PFSK-1 (cell line): ENCODE data around the gene DDO.

Experiments used
- FOXP2 ChIP-seq: optimal IDR thresholded peaks from 2 replicates; pipeline ENCODE3; 2011; ENCODE audit warnings: borderline replicate concordance, control low read depth, inconsistent platforms; ENCODE audit not compliant: insufficient read depth; ENCODE audit errors: extremely low read length, extremely low read depth
- POLR2AphosphoS5 ChIP-seq: IDR thresholded peaks from 2 replicates; pipeline ENCODE4 v1.6.1; 2012; ENCODE audit warnings: low read depth, mild to moderate bottlenecking, control low read depth, low read length, moderate library complexity
- SIN3A ChIP-seq: IDR thresholded peaks from 2 replicates; pipeline ENCODE4 v1.6.1; 2012; ENCODE audit warnings: mild to moderate bottlenecking, low read length, moderate library complexity, borderline replicate concordance; ENCODE audit not compliant: insufficient read depth
- TAF1 ChIP-seq: IDR thresholded peaks from 2 replicates; pipeline ENCODE4 v1.6.1; 2012; ENCODE audit warnings: low read length, control low read depth, borderline replicate concordance; ENCODE audit not compliant: insufficient read depth

DNA sequence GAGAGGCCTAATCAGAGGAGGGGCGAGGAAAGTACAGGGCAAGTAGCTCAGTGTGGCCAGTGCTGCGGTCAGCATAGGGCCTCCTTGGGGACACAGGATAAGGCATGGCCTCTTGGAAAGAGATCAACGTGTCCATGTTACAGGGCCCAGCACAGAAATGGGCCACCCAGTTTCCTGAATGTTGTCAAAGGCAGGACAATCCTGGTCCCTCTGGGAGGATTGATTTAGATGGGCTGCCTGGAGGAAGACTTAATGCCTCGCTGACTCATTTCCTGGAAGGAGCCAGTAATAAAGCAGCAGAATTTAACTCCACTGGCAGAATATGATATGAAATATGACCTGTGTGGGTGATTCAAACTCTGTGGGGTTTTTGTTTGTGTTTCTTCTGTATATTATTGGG lies 16.6 kb downstream of the DDO start:
- TF ChIP-seq POLR2AphosphoS5: no peak
- no peak for TF ChIP-seq SIN3A
- no peak for TF ChIP-seq TAF1
- no peak for TF ChIP-seq FOXP2
